Nucleus accumbens (tissue), 56 donors: Measurements from ENCODE around the gene NRN1.
"Not testable (repeated sequence)": the region's sequence is repeated elsewhere in the genome, so short reads cannot be mapped to it uniquely, and the experiment has no call there.

Experiments used
- DNase-seq, 56 donors: peaks; one replicate each; lab custom pipeline; 2025; lab: John Stamatoyannopoulos, UW

The NRN1 gene, protein sequence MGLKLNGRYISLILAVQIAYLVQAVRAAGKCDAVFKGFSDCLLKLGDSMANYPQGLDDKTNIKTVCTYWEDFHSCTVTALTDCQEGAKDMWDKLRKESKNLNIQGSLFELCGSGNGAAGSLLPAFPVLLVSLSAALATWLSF

DNA sequence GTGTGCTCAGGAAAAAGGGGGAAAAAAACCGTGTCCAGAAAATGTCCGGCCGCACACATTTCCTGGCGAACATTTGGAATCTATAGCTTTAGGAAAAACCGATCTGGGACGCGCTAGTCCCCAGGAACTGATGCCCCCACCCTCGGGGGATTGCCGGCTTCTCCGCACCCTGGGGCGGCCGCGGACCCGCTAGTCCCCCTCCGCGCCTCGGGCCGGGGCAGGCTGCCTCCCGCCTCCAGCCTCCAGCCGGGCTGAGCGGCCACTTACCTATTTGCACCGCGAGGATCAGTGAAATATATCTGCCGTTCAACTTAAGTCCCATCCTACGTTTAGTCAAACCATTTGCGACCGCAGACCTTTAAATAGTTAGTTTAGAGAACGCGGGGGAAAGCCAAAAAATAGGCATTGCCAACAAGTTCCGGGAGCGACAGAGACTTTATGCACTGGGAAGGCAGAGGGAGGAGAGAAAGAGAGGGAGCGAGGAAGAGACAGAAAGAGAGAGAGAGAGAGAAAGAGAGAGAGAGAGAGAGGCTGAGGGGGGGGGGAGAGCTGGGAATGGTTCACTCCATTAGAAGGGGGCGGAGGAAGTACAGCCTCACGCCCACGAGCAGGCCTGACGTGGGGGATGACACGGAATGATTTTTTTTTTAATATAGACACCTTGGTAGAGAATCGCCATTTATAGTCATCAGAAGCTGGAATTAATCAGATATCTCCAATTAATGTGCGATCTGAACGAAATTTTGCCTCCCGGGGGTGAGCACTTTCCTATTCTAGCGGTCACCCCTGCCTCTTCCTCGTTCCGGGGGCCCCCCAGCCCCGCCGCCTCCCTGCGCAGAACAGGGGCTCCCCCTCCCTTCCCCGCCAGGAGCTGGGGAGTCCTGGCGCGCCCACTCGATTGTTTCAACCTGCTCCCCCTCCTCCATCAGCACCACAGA is at the start of gene NRN1:
Gene NRN1, minus strand, starts transcription at position 498 of the 938 bp plus-strand sequence. Its CDS starts 176 bp downstream, at position 322.
- no peak for DNase-seq

DNA sequence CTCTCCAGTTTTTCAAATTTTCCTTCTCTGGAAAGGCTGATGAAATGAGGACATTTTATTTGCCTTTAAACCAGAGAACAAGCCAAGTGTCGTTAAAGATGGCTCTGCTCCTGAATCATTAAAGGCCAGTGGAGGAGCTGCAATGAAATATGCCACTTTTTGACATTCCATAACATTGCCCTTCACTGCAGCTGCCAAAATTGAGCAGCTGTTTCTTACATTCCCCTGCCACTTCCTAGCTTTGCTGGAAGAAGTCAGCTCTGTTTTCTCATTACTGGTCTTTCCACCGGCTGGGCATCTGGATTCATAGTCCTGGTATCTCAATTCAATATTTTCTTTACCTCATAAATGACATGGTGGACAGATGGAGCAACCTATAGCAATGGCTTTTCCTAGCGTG is 45.5 kb upstream of the NRN1 start:
- DNase-seq, result no peak

DNA sequence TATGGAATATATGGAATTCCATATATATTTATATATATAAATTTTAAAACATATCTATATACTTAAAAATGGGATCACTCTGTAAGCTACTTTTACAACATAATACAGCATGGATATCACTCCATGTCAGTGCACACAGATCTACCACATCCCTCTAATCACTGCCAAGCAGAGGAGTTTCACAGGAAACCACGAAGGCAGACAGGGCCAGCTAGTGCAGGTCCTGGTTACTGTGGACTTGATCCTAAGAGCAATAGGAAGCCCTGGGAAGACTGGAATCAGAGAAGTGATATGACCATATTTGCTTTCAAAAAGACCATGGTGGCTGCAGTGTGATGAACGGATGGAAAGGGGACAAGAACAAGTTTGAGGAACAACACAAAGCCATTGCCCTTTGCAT is 40.0 kb upstream of the NRN1 start:
- DNase-seq, result no peak

DNA sequence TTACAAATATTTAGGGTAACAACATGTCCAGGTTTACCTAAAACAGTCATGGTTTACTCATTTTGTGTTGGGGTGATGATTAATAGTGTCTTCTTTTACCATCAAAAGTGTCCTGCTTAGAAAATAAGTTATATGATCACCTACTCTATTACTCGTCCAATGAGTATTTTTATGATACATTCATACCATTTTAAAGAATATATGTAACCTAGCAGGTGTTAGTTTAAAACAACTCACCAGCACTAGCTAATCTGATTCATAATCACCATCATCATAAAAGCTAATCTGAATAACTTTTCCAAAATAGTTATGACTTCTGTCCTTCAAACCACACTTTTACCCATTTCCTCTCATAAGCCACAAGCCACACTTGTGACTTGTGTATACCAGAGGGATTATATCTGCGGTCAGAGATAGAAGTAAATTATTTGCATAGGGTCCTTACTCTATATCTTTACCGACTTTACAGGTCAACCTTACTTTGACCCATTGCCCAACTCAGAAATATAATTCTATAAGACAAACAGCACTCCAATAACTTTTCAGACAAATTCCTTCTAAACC is 33.3 kb upstream of the NRN1 start:
- DNase-seq, result no peak

DNA sequence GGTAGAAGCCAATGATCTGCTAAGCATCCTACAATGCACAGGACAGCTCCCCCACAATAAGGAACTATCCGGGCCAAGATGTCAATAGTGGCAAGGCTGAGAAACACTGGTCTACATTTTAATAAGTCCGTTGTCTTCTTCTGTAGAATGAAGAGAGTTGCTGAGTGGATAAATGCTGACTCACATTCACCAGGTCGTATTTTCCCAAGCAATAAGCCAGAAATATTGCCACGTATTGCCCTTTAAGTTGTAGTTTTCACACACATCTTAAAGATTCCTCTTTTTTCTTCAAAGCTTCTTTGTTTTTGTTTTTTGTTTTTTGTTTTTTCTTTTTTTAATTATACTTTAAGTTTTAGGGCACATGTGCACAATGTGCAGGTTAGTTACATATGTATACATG is 30.5 kb upstream of the NRN1 start:
- DNase-seq, result no peak

DNA sequence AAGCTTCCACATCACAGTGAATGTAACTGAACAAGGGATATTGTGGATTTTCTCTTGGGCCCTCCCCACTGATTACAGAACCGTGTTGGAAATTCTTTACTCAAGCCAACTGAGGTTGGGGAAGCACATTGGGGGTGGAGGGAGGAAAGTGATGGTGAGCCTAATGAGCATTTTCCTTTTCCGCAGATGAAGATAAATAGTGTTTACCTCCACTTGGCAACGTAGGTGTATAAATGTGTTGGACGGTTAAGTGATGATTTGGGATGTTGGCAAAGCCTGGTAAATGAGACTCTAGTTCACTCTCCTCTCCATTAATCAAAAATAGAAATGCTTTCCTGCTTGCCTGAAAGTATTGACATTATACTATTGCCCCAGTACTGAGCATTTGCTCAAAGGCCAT is 27.1 kb upstream of the NRN1 start:
- DNase-seq, result no peak

DNA sequence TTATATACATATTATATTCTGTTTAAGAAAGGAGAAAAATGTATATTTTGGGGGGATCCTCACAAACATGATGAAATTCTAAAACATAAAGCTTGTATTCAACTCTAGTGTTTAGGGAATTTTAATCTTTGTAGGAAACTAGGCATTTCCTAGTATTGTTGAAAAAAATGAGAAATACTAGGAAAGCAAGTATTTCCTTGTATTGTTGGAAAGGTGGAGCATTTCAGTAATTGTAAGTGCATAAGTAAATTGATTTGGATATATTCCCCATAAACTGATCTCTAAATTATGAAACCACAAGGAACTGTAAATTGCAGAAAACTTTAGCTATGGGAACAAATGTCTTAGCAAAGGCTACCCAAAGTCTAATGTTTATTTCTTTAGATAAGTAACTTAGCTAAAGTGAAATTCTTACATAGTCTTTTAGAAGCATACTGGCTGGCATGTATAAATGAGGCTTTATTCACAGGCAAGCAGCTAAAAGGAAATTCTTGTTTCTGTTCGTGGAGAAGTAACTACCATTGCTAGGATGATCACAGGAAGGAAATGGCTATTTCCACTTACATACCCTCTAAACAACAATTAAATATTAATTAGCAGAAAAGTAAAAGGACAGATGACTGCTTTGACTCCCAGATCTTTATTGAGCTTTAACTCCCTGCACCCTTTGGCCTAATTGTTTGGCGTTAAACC is 19.9 kb upstream of the NRN1 start:
- DNase-seq, result no peak

DNA sequence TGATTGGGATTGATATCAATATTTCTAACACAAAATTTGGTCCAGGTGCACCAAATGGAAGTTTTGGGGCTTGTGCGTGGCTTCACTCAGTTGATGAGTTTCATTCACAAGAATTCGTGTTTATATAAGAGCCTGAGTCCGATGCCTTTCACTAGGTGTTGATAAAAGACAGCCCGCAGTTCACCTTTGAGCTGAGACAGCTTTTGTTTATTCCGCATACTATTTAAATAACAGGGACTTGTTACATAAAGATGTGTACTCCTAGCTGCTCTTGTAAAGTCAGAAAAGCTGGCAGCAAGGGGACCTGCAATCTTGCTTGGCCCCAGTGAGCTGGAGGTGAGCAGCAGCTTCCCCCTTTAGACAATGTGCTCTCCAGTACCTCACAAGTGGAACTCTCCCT is 19.0 kb upstream of the NRN1 start:
- no peak for DNase-seq

DNA sequence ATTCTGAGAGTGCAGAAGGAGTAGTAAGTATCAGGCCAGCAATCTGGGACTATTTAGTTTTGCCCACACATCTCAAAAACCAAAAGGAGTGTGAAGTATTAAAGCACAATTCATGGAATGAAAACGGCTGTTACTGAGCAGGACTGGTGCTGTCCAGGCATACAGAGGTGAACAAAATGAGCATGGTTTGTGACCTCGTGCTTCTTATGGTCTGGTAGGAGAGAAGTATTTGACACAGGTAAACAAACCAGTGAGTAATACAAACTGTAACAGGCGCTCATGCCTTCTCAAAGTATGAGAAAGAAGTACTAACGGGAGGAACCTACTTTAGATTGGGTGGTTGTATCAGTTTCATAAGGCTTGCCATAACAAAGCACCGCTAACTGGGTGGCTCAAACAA is 17.5 kb upstream of the NRN1 start:
- DNase-seq, result no peak

DNA sequence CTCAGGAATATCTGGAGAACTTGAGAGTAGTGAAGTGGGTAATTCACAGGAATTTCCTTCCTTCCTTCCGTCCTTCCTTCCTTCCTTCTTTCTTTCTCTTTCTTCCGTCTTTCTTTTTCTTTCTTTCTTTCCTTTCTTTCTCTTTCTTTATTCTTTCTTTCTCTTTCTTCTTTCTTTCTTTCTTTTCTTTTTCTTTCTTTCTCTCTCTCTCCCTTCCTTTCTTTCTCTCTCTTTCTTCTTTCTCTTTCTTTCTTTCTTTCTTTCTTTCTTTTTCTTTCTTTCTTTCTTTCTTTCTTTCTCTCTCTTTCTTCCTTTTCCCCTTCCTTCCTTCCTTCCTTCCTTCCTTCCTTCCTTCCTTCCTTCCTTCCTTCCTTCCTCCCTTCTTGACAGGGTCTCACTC is 16.1 kb upstream of the NRN1 start:
- not testable (repeated sequence) for DNase-seq

DNA sequence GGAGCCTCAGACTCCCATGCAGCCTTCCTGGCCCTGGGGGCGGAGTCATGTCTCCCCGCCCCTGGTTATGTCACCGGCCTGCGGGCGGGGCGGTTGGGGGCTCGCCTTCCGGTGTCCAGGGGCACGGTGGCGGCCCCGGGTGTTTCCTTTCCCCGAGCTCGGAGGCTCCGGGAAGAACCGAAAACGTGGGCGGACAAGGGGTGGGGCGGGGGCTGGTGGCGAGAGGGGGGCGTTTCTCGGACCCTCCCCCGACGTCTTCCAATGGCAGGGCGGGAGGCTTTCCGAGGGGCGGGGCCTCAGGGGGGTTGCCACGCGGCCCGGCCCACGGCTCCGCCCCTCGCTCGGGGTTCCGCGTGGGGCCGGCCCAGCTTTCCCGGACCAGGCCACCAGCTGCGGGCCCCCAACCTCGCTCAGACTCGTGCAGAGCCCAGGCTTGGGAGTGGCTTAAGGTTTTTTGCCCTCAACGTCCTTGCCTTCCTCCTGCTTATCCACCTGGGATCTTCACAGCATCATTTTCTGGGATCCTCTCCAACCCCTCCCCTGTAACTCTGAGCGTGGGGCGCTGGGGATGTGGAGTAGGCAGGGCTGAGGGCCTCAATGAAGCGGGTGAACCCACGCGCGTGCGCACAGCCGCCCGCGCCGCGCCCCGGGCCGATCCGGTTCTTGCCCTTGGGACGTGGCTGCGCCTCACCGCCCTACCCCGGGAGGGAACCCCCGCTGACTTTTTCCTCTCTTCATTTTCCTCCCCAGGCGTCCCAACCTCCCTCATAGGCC is 2.1 kb upstream of the NRN1 start:
- DNase-seq, result peak in 7 of 56 donors; percentile 20 to 46 (median 28)

DNA sequence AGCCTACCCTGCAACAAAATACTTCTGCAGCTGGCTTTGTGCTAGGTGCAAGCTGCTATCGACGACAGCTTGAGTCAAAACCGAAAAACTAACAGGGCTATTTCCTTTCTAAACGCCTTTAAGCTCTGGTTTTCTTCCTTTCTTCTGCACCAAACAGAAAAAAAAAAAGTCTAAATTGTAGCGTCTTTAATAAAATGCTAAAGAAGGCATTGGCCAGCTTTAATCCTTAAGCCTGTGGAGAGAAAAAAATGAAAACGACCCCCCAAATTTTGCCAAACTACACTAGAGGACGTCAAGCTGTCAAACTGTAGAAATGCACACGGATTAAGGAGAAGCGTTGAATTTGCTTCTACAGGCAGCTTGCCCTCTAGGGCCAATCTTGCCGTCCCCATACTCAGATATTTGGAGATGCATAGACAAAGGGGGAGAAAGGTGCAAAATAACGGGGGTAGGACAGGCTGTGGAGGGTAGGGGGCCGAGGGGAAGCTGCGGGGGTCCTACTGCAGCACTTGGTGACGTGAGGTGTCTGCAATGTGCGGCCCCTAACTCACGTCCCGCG is 1.4 kb upstream of the NRN1 start:
- DNase-seq, result no peak

DNA sequence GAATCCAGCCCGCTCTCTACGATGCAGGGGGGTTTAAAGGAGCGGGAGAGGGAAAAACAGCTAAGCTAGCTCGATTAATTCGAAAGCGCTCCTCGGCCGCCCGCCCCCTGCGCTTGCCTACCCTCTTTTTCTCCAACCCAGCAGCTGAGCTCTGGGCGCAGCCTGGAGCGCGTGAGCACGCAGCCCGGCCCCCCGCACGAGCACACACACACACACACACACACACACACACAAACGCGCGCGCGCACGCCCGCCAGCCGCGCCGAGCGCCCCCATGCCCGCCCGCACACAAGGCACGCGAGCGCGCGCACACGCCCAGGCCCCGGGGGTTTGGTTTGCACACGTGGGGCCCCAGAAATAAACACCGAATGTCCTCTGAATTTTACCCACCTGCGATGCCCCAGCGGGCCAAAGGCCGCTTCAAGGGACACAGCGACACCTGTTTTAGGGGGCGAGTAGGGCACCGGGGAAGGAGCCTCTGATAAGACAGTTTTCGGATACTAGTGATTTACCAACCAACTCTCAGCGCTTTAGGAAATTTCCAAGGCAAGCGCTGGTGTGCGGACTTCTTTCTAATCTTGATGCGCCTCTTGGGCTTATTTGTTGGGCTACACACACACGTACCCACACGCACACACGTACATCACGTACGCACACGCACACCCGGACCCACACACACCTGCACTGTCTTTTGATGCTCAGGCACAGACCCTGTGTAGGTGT is 802 bp upstream of the NRN1 start:
- no peak for DNase-seq

DNA sequence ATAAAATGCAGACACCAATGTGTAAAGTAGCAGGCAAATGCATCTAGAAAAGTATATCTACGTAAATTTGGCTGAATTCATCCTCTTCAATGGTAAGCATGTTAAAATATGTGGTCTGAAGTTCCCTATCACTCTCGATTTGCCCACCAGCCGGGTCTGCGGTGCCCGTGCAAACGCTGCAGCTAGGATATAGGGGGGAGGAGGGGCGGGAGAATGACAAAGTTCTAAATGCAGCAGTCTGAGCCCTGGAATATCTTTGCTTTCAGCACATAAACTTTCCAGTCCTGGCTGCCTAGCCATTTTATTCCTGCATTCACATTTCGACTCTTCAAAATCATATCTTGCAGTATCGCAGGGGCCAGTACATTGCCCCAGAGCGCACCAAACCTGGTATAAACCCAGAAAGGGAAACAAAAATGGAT is 708 bp downstream of the NRN1 start:
- no peak for DNase-seq

DNA sequence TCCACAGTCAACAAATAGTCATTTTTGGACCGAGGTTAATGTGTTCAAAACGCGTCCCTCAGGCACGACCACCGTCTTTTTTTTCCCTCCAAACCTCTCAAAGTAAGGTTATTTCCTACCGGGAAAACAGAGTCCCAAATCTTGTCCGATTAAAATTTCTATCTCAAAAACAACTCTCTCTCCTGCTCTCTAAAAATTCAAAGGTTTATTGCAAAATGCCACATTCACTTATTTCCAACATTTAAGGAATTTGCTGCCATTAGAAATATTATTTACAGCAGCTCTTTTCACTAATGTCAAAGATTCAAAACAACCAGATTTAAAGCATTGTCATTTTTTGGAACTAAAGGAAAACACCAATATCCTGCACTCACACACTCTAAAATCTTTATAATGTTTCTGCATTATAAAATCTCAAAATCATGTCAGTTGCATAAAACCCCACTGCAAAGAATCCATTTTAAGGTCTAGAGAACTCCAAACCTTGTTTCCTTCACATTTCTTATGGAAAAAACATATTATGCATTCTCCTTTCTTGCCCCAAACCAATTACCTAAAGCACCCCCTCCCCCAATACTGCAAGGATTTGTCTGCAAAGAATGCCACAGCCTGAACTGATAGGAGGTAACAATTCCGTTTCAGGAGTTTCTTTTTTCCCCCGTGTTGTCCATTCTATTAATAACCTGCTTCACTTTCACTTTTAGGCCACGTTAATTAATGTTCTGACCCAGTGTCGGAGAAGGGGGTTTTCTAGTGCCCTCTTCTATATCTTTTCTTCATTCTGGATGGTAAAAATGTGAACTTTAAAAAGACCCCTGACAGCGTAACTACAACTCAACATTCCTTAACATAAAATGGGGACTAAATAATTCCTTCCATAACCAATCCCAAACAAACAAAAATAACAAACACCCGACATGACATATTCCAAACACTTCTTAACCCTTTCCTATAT is 1.4 kb downstream of the NRN1 start:
- no peak for DNase-seq

DNA sequence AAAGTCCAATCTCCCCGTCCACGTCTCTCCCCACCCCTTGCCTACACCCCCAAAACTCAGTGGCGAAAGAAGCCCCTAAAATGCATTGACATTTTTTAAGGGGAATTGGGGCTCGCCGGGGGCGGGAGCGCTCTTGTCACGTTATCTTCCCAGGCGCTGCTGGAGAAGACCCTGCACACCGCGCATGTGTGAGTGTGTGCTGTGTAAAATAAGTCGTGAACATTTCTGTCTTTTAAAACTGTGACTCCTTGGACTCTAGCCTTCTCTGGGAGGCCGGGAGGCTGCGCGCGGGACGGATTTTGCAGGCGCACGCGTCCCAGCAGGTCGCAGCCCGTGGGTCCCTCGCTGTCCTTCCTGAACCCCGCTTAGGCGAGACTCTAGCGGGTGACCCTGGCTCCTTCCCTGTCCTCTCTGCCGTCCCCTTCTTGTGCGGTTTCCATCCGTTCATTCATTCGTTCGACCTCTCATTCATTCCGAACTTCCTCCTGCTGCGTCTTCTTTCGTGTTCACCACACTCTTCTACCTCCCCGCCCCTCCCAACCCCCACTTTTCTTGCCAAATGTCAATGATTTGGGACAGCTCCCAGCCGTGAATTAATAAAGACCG is 2.2 kb downstream of the NRN1 start:
- DNase-seq, result no peak

DNA sequence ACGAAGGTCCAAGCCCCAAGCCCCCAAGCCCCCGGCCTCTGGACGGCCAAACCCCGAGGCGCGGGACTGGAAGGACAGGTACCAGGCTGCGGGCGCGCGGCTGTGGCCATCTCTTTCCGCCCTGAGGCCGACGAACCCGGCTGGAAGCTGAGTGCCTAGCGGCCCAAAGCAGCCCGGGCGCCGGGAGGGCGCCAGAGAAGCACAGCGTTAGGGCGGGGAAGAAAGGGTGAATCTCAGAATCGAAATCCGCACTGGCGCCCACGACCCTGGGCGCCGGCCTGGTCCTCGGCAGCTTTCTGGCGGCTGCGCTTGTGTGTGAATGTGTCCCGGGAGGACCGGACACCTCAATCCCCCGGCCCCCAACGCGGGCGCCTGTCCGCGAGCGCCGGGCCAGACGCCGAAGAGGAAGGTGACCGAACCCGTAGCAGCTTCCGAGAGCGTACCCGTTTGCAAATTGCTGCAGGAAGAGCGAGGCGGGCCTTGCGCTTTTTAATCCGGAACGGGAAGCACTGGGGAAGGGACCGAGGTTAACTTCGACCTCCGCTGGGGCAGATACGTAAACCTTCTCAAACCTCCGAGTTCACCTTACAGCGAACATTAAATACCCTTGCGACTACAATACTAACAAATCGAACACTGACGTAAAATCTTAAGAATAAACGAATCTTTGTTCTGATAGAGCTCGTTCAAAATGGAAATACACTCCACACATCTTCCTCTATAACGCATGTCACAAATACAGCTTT is 2.9 kb downstream of the NRN1 start:
- DNase-seq, result no peak
